Stimulated activated CD8-positive, alpha-beta memory T cell treated with anti-CD3 and anti-CD28 coated beads, Interleukin-7, amount 100 ng/mL, for 4 hours (primary cell): ENCODE measurements around the gene CRYGS.
A peak's percentile ranks its signal among the peaks of the same experiment; 100 is the strongest.
"Not testable (repeated sequence)": the region's sequence is repeated elsewhere in the genome, so short reads cannot be mapped to it uniquely, and the experiment has no call there.

ENCODE experiments used
- DNase-seq, 2 donors: peaks; one replicate each; pipeline ENCODE4 v3.0.0-alpha.2; 2020; ENCODE audit warnings: low read depth in 2 of 2

CRYGS gene

DNA sequence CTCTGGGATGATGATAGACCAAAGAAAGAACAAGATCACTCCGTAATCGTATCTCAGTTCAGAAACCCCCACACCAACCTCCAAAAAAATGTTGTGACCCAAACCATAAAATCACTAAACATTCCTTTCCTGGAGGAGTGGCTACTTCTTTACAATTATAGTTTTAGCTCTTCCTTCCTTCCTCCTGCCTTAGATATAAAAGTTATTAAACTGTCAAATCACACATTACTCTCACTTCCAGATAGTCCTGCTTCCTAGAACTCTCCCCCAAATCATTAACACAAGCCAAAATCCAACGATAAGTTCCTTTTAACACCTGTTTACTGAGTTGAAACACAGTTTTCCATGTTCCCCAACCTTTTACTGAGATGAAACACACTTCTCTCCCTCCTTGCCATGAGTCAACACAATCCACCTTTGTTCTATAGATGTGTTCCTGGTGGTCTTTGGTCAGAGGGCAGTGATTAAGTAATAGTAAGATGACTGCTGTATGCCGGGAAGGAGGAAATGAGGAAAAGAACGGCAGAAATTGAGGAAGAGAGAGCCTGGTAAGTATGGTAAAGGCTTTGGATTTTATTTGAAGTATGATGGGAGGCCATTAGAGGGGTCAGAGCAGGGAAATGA, 8.3 kb upstream of the CRYGS start:
- no peak for DNase-seq

DNA sequence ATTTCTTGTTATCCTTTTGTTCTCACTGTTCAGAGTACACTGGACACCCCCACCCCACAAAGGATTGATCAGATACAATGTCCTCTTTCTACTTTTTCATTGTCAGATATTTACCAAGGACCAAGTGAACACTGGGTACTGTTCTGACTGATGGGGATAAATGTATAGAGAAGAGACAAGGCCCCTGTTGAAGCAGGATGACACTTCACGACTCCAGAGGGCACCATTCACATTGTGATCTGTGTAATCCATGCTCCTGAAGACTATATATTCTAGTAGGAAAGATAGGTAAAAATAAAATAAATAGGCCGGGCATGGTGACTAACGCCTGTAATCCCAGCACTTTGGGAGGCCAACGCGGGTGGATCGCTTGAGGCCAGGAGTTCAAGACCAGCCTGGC, 7.2 kb upstream of the CRYGS start:
- no peak for DNase-seq

DNA sequence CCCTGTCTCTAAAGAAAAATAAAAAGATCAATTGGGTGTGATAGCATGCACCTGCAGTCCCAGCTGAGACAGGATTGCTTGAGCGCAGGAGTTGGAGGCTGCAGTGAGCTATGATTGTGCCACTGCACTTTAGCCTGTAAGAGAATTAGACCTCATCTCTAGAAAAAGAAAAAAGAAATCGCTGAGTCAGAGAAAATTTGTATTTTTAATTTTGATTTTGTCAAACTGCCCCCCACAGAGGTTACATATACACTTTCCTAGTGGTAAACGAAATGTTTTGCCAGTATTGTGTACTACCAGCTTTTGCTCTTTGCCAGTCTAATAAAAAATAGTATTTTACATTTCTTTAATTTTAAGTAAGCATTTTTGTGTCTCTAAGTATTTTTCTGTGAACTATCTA, 5.3 kb upstream of the CRYGS start:
- DNase-seq, result no peak

DNA sequence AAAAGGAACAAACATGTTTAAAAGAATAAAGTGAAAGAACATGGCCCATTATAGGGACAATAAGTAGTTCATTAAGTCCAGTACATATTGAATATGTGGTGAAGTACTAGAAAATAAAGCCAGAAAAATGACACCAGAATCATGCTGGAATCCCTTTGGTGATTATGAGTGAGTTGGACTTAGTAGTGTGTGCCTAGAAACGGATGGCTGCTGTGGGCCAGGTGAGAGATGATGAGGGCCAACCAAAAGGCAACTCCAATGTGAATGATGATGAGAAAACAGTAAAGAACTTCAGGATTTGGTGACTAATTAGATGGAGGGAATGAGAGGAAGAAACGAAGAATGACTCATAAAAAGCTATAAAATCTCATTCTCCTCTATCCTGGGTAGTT, 3.3 kb downstream of the CRYGS start:
- no peak for DNase-seq

DNA sequence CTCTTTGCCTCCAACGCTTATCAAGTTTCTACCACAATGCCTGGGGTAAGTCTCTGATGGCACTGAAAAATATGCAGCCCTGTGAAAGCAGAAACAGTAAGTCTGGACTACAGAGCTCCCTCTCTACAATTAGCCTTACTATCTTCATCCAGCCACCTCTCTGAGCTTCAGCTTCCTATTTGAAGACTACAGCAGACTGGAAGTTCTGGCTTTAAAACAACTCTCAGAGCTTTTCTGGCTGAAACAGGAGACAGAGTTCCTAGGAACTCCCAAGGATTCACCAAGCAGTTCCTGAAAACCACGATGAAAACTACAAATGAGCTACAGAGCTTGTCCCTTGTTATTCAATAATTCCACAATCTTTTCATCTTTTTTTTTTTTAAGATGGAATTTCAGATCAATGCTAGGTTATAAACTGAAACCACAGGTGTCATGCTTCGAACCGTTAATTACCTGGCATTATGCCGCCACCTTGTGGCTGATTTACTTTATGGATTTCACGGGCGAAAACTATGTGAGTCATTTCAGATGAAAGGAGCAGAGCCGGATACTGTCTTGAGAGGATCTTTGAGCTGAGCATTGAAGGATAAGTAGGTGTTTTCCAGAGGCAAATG, 3.9 kb downstream of the CRYGS start:
- DNase-seq, result peak; percentile 59 to 78

DNA sequence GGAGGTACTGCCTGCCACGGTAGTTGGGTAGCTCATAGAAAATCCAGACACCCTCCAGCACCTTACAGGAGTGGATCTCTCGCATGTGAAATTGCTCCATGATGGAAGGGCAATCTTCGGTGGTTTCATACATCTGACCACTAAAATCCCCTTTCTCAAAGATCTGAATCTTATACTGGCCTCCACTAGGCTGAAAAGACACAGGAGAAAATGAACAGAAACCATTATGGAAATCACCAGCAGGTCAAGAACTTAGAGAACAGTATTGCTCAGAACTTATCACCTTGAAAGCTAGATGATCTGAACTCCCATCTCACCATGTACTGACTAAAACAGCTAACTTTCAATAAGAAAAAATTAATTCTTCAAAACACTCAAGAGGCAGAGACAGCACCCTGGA, 5.4 kb downstream of the CRYGS start:
- DNase-seq, result no peak

DNA sequence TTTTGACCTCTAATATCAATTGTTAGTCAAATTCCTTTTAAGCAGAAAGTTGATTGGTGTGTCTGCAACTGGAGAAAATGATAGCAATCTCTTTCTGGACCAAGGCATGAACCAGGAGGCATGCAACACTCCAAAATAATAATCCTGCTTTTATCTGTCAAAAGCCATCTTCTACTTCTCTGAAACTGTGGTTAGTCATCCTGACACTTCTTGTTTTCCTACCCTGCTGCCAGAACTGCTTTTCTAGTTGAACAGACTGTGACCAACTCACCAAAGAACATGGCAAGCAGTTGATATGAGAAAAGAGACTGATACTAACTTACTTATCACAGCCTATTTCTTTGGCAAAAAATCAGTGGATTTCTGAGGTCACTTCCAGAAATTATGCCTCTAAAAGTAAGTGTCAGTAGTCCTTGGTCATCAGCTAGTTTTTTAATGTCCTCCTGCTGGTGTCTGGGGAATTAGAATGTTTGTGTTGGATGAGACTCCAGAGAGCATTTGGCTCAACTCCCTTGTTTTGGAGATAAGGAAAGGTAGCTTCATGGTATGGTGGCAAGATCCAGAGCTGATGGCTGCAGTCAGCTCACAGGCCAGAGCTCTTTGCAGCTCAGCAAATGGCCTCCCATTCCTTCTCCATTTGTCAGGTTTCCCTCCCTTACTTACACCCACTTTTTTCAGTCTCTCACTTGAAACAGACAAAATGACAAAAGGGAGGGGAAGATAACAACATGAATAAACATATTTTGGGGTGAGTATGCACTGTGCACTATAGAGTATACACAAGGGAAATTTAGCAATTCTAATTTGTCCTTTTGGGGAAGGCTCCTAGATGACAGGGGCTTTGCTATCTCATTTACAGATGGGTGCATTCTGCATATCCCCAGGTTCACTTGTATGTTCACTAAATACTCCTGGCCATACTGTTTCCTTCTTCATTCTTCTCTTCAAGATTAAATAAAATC, 7.0 kb downstream of the CRYGS start:
- no peak for DNase-seq

DNA sequence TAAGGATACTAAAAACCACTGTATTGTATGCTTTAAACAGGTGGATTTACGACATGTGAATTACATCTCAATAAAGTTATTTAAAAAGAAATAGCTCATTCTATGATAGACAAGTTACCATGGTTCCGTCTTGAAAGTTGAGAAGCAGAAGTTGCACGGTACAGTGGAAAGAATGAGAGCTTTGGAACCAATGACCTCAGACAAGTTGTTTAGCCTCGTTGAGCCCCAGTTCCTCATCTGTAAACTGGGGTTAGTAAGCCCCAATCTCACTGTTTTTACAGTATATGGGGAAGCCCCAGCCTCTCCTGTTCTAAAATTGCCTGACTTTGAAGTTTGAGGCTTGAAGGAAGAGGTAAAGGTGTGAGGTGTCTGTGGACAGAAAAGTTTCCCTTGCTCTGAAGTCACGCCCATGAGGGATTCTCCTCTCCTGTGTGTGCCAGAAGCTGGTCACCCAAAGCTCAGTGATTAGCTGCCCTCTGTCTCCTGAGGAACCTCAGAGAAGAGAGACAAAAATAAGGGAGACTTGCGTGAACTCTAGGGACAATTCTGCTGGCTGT, 10.0 kb downstream of the CRYGS start:
- peak in 1 of 2 donors; percentile 27 for DNase-seq

DNA sequence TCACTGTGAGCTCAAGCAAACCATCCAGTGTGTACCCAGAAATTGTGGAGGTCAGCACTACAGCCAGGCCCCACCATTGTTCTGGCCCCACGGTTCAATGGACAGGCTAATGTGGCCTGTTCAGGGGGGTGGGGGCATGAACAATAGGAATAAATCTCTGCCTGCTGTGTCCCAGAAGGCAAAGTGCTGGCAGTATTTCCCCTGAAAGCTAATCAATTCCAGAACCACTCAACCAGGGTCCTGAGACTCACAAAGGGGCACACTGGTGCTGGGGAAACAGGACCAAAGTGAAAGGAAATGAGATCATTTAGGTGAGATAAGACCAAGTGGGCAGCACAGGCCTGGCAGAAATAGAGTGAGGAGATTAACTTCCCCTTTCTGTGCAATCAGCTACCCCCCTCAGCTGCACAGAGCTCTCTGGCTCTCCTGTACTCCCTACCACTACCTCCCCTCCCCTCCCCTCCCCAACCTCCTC, 11.5 kb downstream of the CRYGS start:
- no peak for DNase-seq

DNA sequence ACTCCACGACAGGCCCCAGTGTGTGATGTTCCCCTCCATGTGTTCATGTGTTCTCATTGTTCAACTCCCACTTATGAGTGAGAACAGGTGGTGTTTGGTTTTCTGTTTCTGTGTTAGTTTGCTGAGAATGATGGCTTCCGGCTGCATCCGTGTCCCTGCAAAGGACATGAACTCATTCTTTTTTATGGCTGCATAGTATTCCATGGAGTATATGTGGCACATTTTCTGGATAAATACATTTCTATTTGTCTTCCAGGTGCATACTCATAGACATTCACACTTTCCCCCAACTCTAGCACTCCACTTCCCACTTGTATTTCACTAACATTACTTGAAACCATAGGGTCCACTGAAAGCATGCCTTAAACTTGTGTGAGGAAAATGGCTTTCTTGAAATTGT, 12.5 kb downstream of the CRYGS start:
- not testable (repeated sequence) for DNase-seq

DNA sequence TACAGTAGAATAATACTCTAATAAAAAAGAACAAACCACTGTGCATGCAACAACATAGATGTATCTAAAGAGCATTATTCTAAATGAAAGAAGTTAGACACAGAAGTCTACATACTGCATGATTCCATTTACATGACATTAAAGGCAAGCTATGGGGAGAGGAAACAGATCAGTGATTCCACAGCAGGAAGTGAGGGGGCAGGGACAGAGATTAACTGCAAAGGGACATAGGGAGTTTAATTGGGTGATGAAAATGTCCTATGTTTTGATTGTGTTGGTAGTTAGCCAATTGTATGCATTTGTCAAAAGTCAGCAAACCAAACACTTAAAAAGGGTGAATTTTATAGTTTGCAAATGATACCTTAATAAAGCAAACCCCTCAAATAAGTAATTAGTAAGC, 13.8 kb downstream of the CRYGS start:
- DNase-seq, result no peak

DNA sequence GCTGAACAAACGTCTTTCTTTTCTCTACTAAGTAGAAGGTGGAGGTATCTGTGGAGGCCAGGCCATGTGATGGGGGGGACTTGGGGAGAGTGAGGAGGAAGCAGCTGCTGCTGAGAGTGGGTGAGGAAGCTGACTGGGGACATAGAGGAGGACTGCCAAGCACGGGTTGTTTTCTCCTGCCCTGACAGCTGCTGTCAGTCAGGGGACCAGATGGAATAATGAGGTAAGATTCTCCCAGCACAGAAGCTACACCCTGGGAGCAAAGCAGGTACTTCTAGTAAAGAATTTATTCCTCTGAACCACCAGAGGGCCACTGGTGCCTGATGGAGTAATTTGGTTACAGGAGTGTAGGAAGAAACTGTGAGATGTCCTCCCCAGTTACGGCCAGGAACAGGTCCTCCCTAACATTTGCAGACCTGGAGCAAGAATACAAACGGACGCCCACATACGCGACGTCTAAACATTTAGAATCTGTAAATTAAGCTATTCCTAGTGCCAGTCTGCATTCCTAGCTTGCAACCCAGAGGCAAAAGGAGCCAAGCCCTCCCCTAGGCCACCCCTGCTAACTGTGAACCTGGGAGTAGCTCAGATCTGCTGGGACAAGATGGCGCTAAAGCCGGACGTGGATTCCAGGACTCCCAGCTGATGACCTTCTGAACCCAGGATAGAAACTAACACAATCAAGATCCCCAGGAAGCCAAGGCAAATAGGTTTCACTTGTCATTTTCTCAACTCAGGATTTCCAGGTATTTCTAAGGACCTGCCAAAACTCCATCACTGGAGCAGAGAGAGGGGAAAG, 14.8 kb downstream of the CRYGS start:
- no peak for DNase-seq

DNA sequence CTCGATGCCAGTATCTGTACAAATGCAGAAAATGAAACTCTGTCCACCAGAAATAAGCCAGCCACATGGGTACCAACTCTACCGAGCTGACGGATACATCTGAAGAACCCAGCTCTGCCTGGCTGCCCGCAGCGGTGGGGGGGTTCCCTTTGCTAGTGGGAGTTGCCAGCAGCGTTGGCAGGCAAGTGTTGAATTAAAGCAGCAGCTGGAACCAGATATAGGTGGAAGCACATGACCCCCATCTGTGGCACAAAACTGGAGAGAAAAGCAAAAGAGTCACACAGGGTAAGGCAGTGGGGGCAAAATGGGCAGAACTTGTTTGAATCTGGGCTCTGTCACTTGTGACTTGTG, 17.9 kb downstream of the CRYGS start:
- DNase-seq, result no peak

DNA sequence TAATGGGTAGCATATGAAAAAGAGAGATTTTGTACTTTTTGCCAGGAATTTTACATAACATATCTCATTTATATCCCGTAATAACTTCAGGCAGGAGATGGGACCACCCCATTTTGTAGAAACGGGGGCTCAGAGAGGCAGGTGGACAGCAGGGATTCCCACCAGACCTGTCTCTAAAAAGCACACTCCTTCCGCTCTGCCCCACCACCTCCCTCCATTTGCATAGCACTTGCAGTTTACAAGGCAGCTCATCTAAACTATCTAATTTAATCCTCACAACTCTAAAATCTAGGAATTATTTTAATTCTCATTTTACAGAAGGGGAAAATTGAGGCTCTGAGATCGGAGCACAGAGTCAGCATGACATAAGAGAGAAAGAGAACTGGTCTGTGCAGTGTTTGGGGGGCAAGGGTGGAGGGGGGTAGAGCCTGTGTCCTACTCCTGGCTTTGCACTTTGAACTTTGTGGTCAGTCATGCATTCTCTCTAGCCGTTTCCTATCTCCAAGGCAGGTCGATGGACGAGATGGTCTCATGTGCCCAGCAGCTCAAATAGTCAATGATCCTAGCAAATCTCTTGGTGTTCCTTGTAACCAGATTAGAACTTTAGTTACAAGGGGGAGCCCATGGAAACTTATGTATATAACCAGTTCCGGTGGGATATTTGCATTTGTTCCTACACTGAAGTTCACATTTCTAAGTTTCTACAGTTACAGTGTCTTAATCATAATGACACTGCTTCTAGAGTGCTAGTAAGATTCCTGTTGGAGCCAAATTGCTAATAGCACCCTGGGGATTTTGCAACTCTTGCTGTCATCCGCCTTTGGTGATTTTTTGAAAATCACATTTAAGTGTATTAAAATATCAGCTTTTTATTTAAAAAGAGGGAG, 18.6 kb downstream of the CRYGS start:
- DNase-seq, result no peak

DNA sequence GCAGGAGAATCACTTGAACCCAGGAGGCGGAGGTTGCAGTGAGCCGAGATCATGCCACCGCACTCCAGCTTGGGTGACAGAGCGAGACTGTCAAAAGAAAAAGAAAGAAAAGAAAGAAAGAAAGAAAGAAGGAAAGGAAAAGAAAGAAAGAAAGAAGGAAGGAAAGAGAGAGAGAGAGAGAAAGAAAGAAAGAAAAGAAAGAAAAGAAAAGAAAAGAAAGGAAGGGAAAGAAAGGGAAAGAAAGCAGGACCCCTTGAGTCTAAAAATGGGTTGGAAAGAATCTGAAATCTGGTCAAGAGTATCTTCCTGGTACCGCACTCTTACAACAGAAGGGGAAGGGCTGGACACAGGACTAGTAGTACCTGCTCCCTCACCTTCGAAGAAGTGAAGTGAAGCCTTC, 19.6 kb downstream of the CRYGS start:
- DNase-seq, result no peak

DNA sequence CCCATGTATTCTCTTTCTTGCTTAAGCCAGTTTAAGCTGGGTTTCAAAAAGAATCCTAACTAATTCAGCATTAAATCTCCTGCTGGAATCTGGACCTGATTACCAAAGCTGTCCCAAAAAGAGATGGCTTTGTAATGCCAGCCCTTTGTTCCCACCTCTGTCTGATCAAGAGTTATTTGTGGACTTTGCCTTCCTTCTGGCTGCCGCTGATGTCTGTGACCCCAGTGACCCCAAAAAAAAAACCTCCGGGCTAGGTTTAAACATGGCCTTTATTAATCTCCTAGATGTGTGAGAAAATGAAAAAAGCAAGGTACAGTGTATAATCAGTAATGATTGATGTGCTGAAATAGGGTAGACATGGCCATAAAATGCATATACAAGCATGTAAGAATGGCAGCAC, 20.7 kb downstream of the CRYGS start:
- DNase-seq, result no peak

DNA sequence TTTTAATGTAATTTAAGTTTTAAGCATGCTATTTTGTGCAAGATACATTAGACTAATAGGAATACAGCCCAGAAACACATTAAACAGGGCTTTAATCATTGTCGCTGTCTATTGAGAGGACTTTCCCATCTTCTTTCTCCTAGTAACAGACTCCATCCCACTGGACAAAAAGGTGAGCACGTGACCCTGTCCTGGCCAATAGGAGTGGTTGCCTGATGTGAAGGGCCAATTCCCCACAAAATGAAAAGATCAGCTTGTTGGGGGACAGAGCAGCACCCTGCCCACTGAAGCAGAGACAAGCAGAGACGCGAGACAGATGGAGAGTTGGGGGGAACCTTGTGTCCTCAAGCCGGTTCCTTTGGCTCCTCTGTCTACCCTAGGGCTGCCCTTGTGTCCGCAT, 21.2 kb downstream of the CRYGS start:
- no peak for DNase-seq

DNA sequence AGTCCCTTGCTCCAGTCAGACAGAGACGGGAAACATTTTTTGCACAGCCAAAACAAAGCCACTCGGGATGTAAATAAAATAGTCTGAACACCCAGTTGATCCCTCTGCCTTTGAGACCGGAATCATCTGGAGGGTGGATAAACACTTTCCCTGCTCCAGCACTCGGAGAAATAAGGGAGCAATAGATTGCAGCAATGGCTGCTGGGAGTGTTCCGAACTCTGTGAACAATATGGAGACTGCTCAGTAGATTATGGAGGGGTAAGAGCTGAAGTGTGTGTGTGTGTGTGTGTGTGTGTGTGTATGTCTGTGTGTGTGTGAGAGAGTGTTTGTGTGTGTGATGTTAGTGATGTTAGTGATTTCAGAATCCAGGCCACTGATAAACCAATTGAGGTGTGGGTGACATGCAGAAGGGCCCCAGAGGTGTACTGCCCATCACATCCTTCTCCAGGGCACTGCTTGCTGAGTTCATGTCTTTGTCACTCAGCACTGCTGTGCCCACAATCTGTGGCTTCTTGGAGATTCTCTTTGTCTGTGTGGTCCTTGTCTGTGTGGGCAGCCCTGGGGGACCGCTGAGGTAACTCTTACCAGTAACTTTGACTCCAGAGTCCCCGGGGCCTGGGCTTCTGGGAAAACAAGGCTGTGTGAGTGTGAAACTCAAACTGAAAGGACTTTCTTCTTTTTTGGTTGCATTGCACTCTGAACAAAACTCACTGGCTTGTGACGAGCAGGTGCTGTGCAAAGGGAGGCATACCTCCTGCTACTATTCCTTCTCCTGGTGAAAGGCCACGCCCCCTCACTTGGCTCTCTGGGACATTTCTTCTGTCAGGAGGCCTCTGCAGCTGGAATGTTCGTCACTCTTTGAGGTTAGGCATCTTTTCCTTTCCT, 23.0 kb downstream of the CRYGS start:
- no peak for DNase-seq

DNA sequence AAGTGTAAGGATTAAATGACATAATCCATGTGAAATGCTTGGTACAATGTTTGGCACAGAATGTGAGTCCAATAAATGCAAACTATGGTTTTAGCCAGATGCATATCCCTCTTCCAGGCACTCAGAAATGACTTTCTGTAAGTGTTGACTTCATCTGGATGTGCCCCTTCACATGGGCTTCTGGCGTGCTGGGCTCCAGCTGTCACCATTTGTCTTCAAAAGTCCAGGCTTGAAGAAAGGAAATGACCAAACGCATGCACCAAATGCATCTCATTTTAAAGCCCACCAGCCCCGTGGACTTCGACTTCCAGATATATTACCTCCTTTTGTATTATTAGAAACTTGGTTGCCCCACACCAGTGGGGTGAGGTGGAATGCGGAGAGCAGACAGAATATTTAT, 23.7 kb downstream of the CRYGS start:
- DNase-seq, result no peak
